PFSK-1 (cell line): ENCODE measurements around the gene DEFB114.

Experiments used
- FOXP2 ChIP-seq: optimal IDR thresholded peaks from 2 replicates; pipeline ENCODE3; 2011; ENCODE audit warnings: borderline replicate concordance, control low read depth, inconsistent platforms; ENCODE audit not compliant: insufficient read depth; ENCODE audit errors: extremely low read length, extremely low read depth
- POLR2AphosphoS5 ChIP-seq: IDR thresholded peaks from 2 replicates; pipeline ENCODE4 v1.6.1; 2012; ENCODE audit warnings: low read depth, mild to moderate bottlenecking, control low read depth, low read length, moderate library complexity
- REST ChIP-seq, 2 experiments: IDR thresholded peaks; 2 replicates each; pipeline versions ENCODE4 v1.6.1 to v1.8.0; 2011 to 2012; ENCODE audit warnings: low read depth in 2 of 2, low read length in 2 of 2, control low read depth in 1 of 2, inconsistent platforms in 1 of 2, mild to moderate bottlenecking in 1 of 2, moderate library complexity in 1 of 2; ENCODE audit not compliant: insufficient read depth in 1 of 2
- SIN3A ChIP-seq: IDR thresholded peaks from 2 replicates; pipeline ENCODE4 v1.6.1; 2012; ENCODE audit warnings: mild to moderate bottlenecking, low read length, moderate library complexity, borderline replicate concordance; ENCODE audit not compliant: insufficient read depth
- TAF1 ChIP-seq: IDR thresholded peaks from 2 replicates; pipeline ENCODE4 v1.6.1; 2012; ENCODE audit warnings: low read length, control low read depth, borderline replicate concordance; ENCODE audit not compliant: insufficient read depth

DEFB114 gene

DNA sequence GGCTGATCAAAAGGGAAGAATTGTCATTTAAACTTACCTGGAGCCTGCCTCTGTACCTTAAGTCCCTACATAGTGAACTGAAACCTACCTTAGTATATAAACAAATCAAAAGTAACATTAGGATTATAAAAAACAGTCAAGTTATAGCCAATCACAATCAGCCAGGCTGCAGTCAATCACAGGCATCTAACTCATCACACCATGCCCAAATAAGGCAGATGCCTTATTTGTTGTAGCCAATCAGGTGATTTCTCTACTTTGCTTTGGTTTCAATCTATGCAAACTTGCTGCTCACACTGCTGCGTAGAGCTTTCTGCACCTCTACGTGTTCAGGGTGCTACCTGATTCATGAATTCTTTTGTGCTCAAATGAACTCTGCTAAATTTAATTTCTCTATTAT, 23.8 kb upstream of the DEFB114 start:
- no peak for TF ChIP-seq REST (IDR thresholded peaks at IDR 0.05; ENCODE audit: insufficient read depth in 1 of 2, low read depth in 2 of 2, low read length in 2 of 2)
- TF ChIP-seq SIN3A: no peak
- TF ChIP-seq POLR2AphosphoS5: no peak
- no peak for TF ChIP-seq TAF1
- TF ChIP-seq FOXP2: no peak

DNA sequence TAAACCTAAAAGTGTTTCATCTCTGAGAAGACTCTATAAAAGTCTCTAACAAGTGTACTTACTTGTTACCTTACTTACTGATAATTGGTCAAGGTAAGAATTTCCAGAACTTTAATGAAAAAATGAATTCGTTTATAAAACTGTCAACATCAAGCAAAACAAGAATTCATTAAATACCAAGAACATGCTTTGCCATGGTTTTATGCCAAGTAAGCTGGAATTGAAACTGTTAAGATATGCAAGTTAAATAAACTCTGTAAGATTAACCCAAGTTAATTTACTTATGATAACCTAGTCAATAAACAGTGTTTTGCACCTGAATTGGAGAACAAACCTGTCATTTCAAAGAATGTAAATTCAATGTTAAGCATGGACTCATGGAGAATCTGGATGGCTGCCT, 22.6 kb upstream of the DEFB114 start:
- no peak for TF ChIP-seq TAF1

DNA sequence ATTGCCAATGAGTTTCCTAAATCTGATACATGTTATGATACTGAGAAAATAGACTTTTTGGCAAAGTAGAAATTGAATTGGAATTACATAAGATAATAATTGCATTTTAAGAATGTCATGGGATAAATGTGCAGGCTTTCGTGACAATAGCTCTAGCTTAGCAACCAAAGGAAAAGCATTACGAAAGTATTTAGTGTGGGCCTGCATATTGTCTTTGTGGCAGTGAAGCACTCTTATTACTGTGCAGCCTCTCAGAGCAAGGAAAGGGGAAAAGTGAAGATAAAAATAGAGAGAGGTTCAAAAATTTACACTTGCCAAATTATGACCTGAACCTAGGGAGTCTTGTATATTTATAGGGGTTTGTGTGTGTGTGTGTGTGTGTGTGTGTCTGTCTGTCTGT, 18.1 kb upstream of the DEFB114 start:
- TF ChIP-seq REST (IDR thresholded peaks at IDR 0.05; ENCODE audit: insufficient read depth in 1 of 2, low read depth in 2 of 2, low read length in 2 of 2) (no peak), FOXP2 (no peak), SIN3A (no peak), POLR2AphosphoS5 (no peak), TAF1 (no peak)

GRCh38 chr6:49980898-49981297, 16.9 kb upstream of the DEFB114 start:
- TF ChIP-seq SIN3A (no peak), POLR2AphosphoS5 (no peak), FOXP2 (no peak), REST (IDR thresholded peaks at IDR 0.05; ENCODE audit: insufficient read depth in 1 of 2, low read depth in 2 of 2, low read length in 2 of 2) (no peak)

DNA sequence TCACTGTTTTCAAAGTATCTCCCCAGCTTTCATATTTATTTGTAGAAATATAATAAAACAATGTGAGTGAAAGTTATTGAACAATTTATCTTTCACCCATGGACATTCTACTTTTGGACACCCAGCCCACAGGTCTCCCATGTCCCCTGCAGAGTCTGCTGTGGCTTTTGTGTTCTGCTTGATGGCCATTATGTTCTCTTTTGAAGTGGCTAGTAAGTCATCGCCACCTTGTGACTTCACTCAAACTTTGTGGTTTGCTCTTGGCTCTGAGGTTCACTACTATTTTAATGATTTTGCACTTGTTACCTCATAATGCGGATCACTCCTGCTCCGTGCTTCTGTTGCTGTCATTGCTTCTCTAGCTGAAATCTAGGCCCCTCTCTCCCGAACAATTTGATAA, 15.6 kb upstream of the DEFB114 start:
- no peak for TF ChIP-seq REST (IDR thresholded peaks at IDR 0.05; ENCODE audit: insufficient read depth in 1 of 2, low read depth in 2 of 2, low read length in 2 of 2)
- no peak for TF ChIP-seq SIN3A
- no peak for TF ChIP-seq FOXP2
- TF ChIP-seq TAF1: no peak
- no peak for TF ChIP-seq POLR2AphosphoS5
